Measurements from ENCODE around the gene TBX2.
"Not testable (repeated sequence)": the region's sequence is repeated elsewhere in the genome, so short reads cannot be mapped to it uniquely, and the experiment has no call there.

The TBX2 gene

GRCh38 chr17:61442136-61442775 lies 42.6 kb downstream of the TBX2 start:
- no peak for TF ChIP-seq CTCF (IDR thresholded peaks at IDR 0.05; ENCODE audit: insufficient read depth, low read depth, low read length, missing control alignments)
- no peak overlapping the region for H3K4me3 ChIP-seq (ENCODE audit: low read length)
- DNase-seq (ENCODE audit: low read depth), result no peak

GRCh38 chr17:61442878-61443474 lies 43.3 kb downstream of the TBX2 start:
- H3K4me3 ChIP-seq (ENCODE audit: low read length), result no peak overlapping the region
- TF ChIP-seq CTCF (IDR thresholded peaks at IDR 0.05; ENCODE audit: insufficient read depth, low read depth, low read length, missing control alignments), result no peak
- no peak for DNase-seq (ENCODE audit: low read depth)

- DNase-seq (ENCODE audit: low read depth), result no peak
- no peak overlapping the region for H3K4me3 ChIP-seq (ENCODE audit: low read length)
- no peak for TF ChIP-seq CTCF (IDR thresholded peaks at IDR 0.05; ENCODE audit: insufficient read depth, low read depth, low read length, missing control alignments)
Observed at GRCh38 chr17:61443475-61443882, 43.8 kb downstream of the TBX2 start.

GRCh38 chr17:61444075-61444474 lies 44.4 kb downstream of the TBX2 start:
- no peak overlapping the region for H3K4me3 ChIP-seq (ENCODE audit: low read length)
- no peak for TF ChIP-seq CTCF (IDR thresholded peaks at IDR 0.05; ENCODE audit: insufficient read depth, low read depth, low read length, missing control alignments)
- DNase-seq (ENCODE audit: low read depth), result no peak

- H3K4me3 ChIP-seq (ENCODE audit: low read length), result no peak overlapping the region
- no peak for TF ChIP-seq CTCF (IDR thresholded peaks at IDR 0.05; ENCODE audit: insufficient read depth, low read depth, low read length, missing control alignments)
- DNase-seq (ENCODE audit: low read depth), result no peak
Observed at GRCh38 chr17:61444831-61445230, 45.2 kb downstream of the TBX2 start.

- DNase-seq (ENCODE audit: low read depth), result no peak
- no peak for TF ChIP-seq CTCF (IDR thresholded peaks at IDR 0.05; ENCODE audit: insufficient read depth, low read depth, low read length, missing control alignments)
- no peak overlapping the region for H3K4me3 ChIP-seq (ENCODE audit: low read length)
Observed at GRCh38 chr17:61447358-61447757, 47.7 kb downstream of the TBX2 start.

GRCh38 chr17:61448042-61448441 lies 48.4 kb downstream of the TBX2 start:
- no peak overlapping the region for H3K4me3 ChIP-seq (ENCODE audit: low read length)
- no peak for TF ChIP-seq CTCF (IDR thresholded peaks at IDR 0.05; ENCODE audit: insufficient read depth, low read depth, low read length, missing control alignments)
- DNase-seq (ENCODE audit: low read depth), result no peak

- DNase-seq (ENCODE audit: low read depth); H3K4me3 ChIP-seq (ENCODE audit: low read length): not testable (repeated sequence)
Observed at GRCh38 chr17:61449140-61449539, 49.5 kb downstream of the TBX2 start.

All from epithelial cell of esophagus (primary cell).